Iris pigment epithelial cell (primary cell): ENCODE results near the gene RGS6.

ENCODE experiments used
- DNase-seq: peaks from one replicate; pipeline ENCODE4 v3.0.0-alpha.2; 2011; ENCODE audit warnings: low read depth

The RGS6 gene

GRCh38 chr14:72525087-72525915 lies 593.1 kb downstream of the RGS6 start:
- no peak for DNase-seq

DNA sequence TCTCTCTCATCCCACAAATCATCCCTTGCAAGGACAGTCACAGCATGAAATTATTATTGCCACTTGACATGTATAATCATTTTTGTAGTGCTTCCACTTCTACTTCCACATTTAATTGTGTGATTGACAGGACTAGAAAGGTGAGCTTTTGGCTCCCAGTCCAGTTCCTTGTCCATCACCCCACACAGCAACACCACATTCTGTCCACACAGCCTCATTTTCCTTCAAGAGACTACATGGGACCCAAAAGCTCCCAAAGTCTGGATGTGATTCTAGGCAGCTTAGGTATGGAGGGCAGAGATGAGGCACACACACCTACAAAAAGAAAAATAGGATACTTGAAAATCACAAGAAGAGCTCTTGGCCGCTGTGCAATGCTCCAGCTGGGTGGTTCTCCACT lies 595.4 kb downstream of the RGS6 start:
- no peak for DNase-seq

DNA sequence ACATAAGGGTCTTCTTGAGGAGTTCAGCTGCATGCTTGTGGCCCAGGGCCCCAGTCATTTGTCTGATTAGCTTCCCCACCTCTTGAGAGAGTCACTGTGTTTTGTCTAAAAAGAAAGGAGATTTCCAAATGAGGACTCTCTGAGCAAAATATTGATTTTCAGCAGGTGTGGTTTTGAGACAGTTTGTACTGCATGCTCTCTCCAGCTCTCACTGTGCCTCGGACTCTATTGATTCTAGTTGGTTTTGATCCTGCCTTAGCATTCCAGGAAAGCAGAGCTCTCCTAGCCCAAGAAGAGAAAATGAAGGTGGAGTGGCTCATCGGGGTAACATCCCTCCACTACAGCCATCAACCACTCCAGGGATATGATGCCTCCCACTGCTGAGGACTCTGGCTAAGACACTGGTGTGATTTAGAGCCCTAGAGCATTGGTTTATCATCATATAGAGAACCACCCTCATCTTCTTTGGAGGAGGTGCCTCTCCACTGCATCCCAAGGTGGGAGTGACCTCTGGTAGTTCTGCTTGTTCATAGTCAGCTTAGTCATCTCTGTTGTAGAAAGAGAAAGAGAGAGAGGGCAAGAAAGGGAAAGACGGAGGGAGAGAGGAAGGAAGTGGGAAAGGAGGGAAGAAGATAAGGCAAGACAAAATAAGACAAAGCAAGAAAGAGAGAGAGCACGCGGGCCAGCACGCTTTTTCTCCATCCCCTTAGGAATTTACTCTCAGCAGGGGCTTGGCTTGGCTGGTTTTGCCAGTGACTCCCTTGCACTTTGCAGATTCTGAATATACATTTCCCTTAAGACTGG lies 596.0 kb downstream of the RGS6 start:
- DNase-seq: peak; percentile 27

DNA sequence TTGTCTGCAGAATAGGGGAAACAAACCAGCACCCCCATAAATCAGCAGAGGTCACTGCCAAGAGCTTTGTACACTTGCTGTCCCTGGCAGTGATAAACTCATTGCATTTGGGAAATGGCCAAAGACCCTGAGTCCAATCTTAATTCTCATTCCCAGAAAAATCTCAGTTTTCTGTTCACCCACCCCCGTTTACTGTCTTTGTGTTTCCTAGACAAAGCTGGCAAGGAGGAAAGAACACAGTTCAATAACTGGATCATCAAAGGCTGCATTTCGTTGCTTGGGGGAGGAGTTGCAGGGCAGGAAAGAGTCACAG lies 596.6 kb downstream of the RGS6 start:
- DNase-seq: no peak

GRCh38 chr14:72532686-72533454 lies 600.6 kb downstream of the RGS6 start:
- DNase-seq: no peak

GRCh38 chr14:72535485-72535884 lies 603.3 kb downstream of the RGS6 start:
- DNase-seq: no peak

- no peak for DNase-seq
Observed at GRCh38 chr14:72538387-72538786, 606.2 kb downstream of the RGS6 start.

DNA sequence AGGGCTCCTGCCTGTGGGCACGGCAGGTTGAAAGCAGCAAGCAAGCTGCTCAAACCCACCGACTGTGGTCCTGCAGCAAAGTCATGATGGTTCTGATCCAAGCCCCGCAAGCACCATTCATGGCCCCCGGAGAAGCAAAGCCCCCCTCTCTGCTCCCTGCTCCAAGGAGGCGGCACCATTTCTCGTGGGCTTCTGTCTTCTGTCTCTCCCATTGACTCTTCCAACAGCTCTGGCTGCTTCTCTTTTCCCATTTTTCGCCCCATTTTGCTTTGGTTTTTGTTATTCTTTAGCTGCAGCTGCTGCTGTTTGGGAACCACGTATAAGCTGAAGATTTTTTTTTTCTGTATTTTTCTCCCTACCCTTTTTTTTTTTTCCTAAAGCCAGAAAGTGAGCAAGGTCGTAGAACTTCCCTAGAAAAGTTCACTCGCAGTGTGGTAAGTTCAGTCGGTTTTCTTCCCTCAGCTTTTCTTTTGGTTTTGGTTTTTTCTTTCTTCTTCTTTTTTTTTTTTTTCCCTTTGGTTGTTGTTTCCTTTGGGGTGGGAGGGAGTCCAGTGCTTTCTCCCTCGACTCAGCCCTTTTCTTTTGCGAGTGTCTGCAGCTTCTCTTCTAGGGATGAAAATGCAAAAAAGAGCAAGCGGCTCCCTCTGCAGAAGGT lies 607.6 kb downstream of the RGS6 start:
- no peak for DNase-seq

GRCh38 chr14:72540836-72541235 lies 608.6 kb downstream of the RGS6 start:
- no peak for DNase-seq

- no peak for DNase-seq
Observed at GRCh38 chr14:72541546-72541945, 609.3 kb downstream of the RGS6 start.

GRCh38 chr14:72543341-72543740 lies 611.1 kb downstream of the RGS6 start:
- peak; percentile 22 for DNase-seq

DNA sequence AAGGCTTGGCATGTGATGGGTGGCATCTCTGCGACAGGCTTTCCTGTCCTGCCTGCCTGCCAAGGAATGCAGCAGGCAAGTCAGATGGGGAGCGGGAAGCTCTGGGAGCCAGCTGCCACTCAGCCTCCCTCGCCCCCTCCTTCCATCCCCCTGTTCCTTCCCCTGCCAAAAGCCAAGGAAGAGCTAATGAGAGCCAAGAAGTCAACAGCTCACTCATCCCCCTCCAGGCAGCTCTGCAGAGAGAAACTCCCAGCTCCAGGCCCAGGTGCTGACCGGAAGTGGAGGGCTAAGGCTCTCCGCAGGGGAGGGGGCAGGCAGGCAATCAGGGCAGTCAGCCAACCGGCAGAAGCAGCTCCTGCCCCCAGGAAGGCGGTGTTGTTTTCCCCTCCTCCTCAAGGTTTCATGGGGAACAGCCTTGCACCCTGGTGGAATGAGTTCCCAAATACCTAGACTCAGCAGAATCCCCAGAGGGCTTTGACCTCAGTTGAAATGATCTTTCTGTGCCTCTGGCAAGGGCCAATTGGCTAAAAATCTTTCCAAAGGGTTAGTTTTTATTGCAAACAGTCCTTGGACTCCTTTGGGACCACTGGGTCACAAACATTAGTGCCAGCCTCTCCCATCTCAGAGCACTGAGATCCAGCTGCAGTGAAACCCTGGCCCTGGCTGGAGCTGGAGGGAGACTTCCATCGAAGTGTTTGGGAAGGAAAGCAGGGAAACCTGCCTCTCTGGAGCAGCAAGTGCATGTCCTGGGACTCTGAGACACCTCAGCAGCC lies 612.6 kb downstream of the RGS6 start:
- DNase-seq: no peak

DNA sequence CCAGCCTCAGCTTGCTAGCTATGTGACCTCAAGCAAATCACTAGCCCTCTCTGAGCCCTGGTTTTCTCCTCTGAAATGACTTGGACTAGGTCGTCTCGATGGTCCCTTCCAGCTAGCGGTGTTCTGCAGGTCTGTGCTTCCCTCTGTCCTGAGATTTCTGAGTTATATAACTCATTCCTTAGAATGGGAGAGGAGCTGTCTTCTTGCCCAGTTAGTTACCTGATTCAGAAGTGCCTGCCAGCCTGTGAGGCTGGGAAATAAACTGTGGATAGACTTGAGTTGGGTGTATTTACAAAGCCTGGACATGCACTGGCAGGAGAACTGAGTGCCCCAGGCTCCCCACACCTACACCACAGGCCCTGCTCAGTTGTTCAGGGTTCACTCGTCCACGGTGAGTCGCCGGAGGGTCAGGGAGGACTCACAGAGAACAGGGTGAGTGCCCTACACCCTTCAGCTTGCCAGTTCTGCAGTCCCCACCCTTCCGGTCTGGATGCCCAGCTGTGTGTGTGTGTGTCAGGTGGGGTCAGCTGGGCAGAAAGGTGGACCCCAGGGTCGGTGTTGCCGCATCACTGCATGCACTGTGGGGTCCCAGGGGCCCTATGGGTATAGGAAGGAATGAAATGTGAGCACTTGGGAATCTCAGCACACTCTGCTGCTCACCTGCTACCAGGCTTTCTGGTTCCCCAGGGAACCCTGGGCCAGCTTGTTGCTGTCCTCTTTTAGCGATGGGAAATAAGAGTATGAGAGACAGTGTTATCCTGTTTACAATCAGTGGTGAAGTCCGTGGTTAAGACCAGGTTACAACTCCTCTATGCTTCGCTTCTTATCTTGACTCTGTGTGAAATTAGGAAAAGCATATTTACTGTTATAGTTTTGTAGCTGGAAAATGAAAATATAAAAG lies 613.4 kb downstream of the RGS6 start:
- DNase-seq: no peak

GRCh38 chr14:72546344-72547016 lies 614.3 kb downstream of the RGS6 start:
- no peak for DNase-seq

- DNase-seq: no peak
Observed at GRCh38 chr14:72547999-72548398, 615.8 kb downstream of the RGS6 start.

DNA sequence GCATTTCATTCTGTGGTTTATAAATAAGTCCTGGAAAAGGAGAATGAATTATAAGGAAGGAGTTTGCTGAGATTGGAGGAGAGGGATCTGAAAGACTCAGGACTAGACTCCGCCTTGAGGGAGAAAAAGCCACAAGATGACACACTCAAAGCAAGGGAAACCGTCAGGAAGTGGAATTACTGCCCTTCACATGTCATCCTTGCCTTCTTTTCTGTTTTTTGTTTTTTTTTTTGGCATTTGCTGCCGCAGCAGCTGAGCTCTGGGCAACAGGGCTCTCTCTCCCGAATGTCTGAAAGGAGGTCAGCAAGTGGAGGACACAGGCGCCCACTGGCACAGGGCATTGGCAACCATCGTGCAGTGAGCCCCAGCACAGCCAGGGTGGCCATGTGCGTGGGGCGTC lies 616.8 kb downstream of the RGS6 start:
- no peak for DNase-seq

DNA sequence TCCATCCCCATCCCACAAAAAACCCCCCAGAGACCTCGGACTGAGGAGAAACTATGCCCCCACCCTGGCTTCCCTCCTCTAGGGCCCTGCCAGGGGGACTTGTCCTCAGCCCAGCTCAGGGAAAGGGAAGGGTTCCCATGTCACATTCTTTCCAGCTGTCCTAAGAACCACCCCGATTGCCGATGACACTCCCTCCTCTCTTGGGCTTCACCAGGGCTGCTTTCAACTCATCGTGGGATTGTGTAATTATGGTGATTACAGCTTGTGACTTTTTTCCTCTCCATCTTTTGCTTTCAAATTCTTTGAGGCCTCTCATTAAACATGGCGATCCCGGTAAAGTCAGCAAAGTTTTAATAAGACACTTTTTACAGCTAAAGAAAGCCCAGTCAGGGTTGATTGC lies 617.6 kb downstream of the RGS6 start:
- no peak for DNase-seq

GRCh38 chr14:72550513-72550912 lies 618.3 kb downstream of the RGS6 start:
- no peak for DNase-seq

DNA sequence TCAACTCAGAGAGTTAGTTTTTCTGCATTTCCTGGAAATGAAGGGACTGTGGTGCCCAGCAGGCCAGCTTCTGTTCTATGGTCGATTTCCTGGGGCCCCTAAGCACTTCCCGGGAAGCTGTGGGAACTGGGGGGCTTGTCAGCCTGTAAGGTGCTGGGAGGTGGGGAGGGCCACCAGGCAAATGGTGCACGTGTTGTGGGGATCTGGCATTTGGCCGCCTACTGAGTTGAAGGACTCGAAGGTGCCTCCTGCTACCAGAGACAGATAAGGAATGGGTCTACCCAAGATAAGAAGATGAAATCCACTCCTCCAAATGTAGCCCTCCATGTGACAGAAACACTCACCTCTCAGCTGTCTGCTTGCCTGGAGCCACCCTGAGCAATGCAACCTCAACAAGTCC lies 620.0 kb downstream of the RGS6 start:
- no peak for DNase-seq

DNA sequence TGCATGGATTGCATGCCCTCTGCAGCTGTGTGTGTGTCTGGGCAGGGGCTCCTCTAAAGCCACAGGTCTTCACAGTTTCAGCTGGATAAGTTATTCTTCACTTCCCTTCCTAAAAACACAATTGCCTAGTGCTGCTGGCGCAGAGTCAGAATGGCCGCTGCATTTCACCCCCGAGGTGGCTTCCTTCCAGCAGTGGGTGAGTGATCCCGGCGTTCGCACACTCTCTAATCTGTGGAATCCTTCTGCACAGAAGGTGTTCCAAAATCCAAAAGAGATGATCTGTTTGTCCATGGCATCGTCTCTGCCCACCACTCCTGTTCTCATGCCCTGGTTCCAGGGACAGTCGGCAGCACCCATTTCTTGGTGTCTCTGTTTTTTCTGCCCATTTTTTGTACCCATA lies 620.9 kb downstream of the RGS6 start:
- no peak for DNase-seq
